Activated CD4-positive, alpha-beta T cell treated with anti-CD3 and anti-CD28 coated beads, Interleukin-2, amount 50 U/mL, for 24 hours (primary cell): Measurements from ENCODE around the gene ATP8B3.

Experiments used
- DNase-seq, 2 donors: peaks; one replicate each; pipeline ENCODE4 v3.0.0-alpha.2; 2020; ENCODE audit warnings: low read depth in 1 of 2, low spot score in 1 of 2

The ATP8B3 gene

DNA sequence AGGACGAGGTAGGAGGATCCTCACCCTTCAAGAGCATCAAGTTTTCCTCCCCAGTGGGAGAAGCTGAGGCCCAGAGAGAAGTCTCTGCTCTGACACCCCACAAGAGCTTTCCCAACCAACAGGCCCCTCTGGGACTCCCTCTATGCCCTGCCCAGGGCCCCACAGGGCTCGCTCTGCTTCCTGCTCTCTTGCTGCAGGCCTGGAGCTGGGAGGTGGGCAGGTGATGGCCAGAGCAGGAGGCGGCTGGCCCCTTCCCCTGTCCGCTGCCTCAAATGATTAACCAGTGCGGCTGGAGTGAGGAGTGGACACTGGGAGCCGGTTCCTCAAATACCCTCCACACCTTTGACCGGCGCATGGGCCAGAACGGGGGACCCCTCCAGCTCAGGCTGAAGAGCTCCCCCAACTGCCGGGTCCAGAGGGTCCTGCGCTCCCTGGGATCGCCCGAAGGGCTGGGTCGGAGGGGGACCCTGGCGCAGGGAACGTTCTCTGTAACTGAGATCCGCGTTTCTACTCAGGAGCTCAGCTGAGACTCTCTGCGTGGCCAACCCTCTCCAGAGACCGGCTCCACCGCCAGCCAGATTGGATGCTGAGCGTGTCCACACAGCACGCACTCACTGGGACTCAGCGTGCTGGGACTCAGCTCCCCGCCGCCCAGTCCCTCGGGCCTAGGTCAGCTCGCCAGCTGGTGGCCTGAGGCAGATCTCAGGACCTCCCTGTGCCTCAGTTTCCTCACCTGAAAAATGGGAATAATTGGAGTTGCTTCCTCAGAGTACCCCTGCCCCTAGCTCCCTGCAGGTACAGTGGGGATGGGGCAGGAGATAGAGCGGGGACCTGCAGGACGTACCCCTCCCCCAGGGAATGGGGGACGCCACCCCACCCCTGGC is 65.4 kb downstream of the ATP8B3 start:
- no peak for DNase-seq

GRCh38 chr19:1745589-1746031 is 66.5 kb downstream of the ATP8B3 start:
- DNase-seq, result no peak

- DNase-seq, result no peak
Measured at GRCh38 chr19:1744822-1745563, 67.1 kb downstream of the ATP8B3 start.

DNA sequence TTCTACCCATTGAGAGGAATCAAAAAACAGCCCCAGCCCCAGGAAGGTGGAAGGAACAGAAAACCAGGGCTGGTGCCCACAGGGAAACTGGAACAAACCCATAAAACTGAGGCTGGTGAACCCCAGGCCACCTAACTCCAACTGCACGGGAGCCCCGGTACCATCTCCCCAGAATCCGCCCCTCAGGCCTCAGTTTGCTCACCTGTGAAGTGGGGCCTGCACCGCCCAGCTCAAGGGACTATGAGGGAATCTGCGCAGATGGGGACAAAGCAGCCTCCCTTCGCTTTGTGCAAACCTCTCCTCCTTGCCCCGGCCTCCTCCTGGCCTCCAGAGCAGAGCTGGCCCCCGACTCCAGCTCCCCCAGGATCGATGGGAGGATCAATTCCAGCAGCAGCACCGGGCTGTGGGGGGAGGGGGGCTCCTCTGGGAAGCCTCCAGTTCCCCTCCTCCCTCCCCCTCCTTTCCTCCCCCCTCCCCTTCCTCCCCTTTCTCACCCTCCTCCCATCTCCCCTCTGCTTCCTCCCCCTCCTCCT is 67.9 kb downstream of the ATP8B3 start:
- DNase-seq, result no peak

GRCh38 chr19:1742989-1743696 is 68.9 kb downstream of the ATP8B3 start:
- no peak for DNase-seq

GRCh38 chr19:1739960-1740629 is 72.0 kb downstream of the ATP8B3 start:
- DNase-seq, result no peak

DNA sequence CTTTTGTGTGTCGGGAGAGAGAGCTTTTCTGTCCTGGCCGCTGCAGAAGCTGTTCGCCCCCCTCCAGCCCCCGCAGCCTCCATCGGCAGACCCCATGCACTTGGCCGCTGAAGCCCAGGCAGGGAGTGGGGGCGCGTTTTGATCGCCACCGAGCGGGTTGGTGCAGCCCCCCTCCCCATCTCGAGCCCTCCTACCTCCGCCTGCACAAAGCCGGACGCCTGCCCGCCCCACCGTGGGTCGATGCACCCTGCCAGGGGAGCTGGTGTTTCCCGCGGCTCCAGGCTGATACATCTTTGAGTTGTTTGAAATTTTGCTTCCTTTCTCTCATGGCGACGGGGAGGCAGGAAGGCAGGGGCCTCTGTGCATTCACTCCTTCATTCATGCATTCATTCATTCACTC is 75.1 kb downstream of the ATP8B3 start:
- DNase-seq, result no peak

GRCh38 chr19:1736280-1736679 is 75.8 kb downstream of the ATP8B3 start:
- DNase-seq, result no peak

- DNase-seq, result no peak
Measured at GRCh38 chr19:1734321-1734966, 77.6 kb downstream of the ATP8B3 start.
